ENCODE measurements around the gene PLOD1. TPM values are rescaled to one million over a fixed set of nuclear protein-coding genes. Genes with fewer than 3 reads are reported as not detected.

PLOD1 gene
- polyA plus RNA-seq, 1 experiment: 314 TPM

GRCh38 chr1:11940260-11940921, 5.9 kb downstream of the PLOD1 start:
- ChIA-PET CTCF (interaction anchor here (0.6 kb wide), 1 partner anchor 699 kb away, joined by 3 read pairs; no protein-coding TSS in a partner anchor), POLR2A (interaction anchor here (0.9 kb wide), 1 partner anchor 32 kb away, joined by 4 read pairs; no protein-coding TSS in a partner anchor)
- no peak for TF ChIP-seq CTCF (IDR thresholded peaks at IDR 0.05; ENCODE audit: low read depth, low read length)
- DNase-seq (ENCODE audit: low read depth, low spot score): no peak
- no peak overlapping the region for H3K27ac ChIP-seq (ENCODE audit: low read depth, low read length)
- H3K4me3 ChIP-seq (ENCODE audit: low read depth, low read length): no peak overlapping the region
- H3K9me3 ChIP-seq (ENCODE audit: control insufficient read depth, insufficient read depth, low read length): no peaks in the 10 kb centered on the region
- no peaks in the 10 kb centered on the region for H3K27me3 ChIP-seq (ENCODE audit: control insufficient read depth, insufficient read depth, low read length)

- ChIA-PET POLR2A (no interaction called here), CTCF (no interaction called here)
- no peak for DNase-seq (ENCODE audit: low read depth, low spot score)
These were observed 7.8 kb downstream of the PLOD1 start for GRCh38 chr1:11942280-11942679.

GRCh38 chr1:11943619-11944018, 9.1 kb downstream of the PLOD1 start:
- Histone ChIP-seq H3K9me3 (ENCODE audit: control insufficient read depth, insufficient read depth, low read length) (peaks cover 9% of the 10 kb centered on the region; the same call in 1 of the 2 replicates), H3K27ac (ENCODE audit: low read depth, low read length) (no peak overlapping the region), H3K27me3 (ENCODE audit: control insufficient read depth, insufficient read depth, low read length) (no peaks in the 10 kb centered on the region), H3K4me3 (ENCODE audit: low read depth, low read length) (no peak overlapping the region)
- CTCF ChIA-PET: no interaction called here
- POLR2A ChIA-PET: interaction anchor here (1.3 kb wide), 1 partner anchor 34 kb away, joined by 7 read pairs; no protein-coding TSS in a partner anchor
- no peak for DNase-seq (ENCODE audit: low read depth, low spot score)
- no peak for TF ChIP-seq CTCF (IDR thresholded peaks at IDR 0.05; ENCODE audit: low read depth, low read length)

More at GRCh38 chr1:11942280-11942679, 7.8 kb downstream of the PLOD1 start:
- no peak overlapping the region for H3K4me3 ChIP-seq (ENCODE audit: low read depth, low read length)
- peaks cover 9% of the 10 kb centered on the region; the same call in 1 of the 2 replicates for H3K9me3 ChIP-seq (ENCODE audit: control insufficient read depth, insufficient read depth, low read length)
- no peaks in the 10 kb centered on the region for H3K27me3 ChIP-seq (ENCODE audit: control insufficient read depth, insufficient read depth, low read length)
- no peak overlapping the region for H3K27ac ChIP-seq (ENCODE audit: low read depth, low read length)
- TF ChIP-seq CTCF (IDR thresholded peaks at IDR 0.05; ENCODE audit: low read depth, low read length): no peak

- DNase-seq (ENCODE audit: low read depth, low spot score): no peak
- ChIA-PET POLR2A (interaction anchor here (1.2 to 1.3 kb wide), 2 partner anchors 10 to 35 kb away, joined by 5 to 7 read pairs; partner anchors contain the start of gene PLOD1), CTCF (no interaction called here)
These were observed 9.9 kb downstream of the PLOD1 start for GRCh38 chr1:11944358-11944931.

More at GRCh38 chr1:11944358-11944931, 9.9 kb downstream of the PLOD1 start:
- Histone ChIP-seq H3K27ac (ENCODE audit: low read depth, low read length) (no peak overlapping the region), H3K4me3 (ENCODE audit: low read depth, low read length) (no peak overlapping the region), H3K9me3 (ENCODE audit: control insufficient read depth, insufficient read depth, low read length) (peaks cover 9% of the 10 kb centered on the region; the same call in 1 of the 2 replicates), H3K27me3 (ENCODE audit: control insufficient read depth, insufficient read depth, low read length) (no peaks in the 10 kb centered on the region)
- TF ChIP-seq CTCF (IDR thresholded peaks at IDR 0.05; ENCODE audit: low read depth, low read length): no peak

Data from AG04450 (cell line).